GM12878 (cell line): Measurements from ENCODE around the gene ZFYVE21. TPM values are rescaled to one million over a fixed set of nuclear protein-coding genes. Genes with fewer than 3 reads are reported as not detected.

Experiments
- ATAC-seq: fragments of 200-7000 bp; cut with Tn5 transposase; 3 replicates; pipeline ENCODE4 v1.9.1; 2020; ENCODE audit warnings: mild to moderate bottlenecking, moderate library complexity
- BruUV-seq: library from RNA; stranded (reverse); fragments of 400-500 nt; replicated peaks from 2 replicates; lab custom pipeline; 2021; lab: Mats Ljungman, UMichigan
- CTCF ChIA-PET: fragments of 300-600 bp; sonication (Branson Sonifier 250); formaldehyde crosslinking; extraction: SDS; loops from one replicate; lab custom pipeline; 2021; ENCODE audit warnings: inconsistent platforms; lab: Yijun Ruan, JAX
- POLR2A ChIA-PET: fragments of 350-600 bp; formaldehyde crosslinking; extraction: SDS; loops from one replicate; lab custom pipeline; 2021; ENCODE audit warnings: inconsistent platforms; lab: Charles Lee
- RAD21 ChIA-PET: fragments of 300-600 bp; sonication (Branson Sonifier 250); formaldehyde crosslinking; loops from one replicate; lab custom pipeline; 2023; ENCODE audit warnings: antibody characterized with exemption; ENCODE audit not compliant: unreplicated experiment; lab: Charles Lee
- SMC1A ChIA-PET: fragments of 300-600 bp; sonication (Branson Sonifier 250); formaldehyde crosslinking; loops from one replicate; lab custom pipeline; 2023; ENCODE audit not compliant: unreplicated experiment, uncharacterized antibody; lab: Charles Lee
- DNase-seq: peaks from one replicate; pipeline ENCODE4 v3.0.0-alpha.2; 2011; ENCODE audit warnings: low read depth, low spot score
- FAIRE-seq: peaks from 3 replicates; lab custom pipeline; 2011; peaks lifted over from hg19 to GRCh38; lab: Jason Lieb, UNC
- H2AFZ ChIP-seq: 2 replicates; pipeline ENCODE4 v1.6.0; 2011; ENCODE audit warnings: low read depth, low read length, control low read depth; ENCODE audit not compliant: control insufficient read depth
- H3K27ac ChIP-seq: 2 replicates; pipeline ENCODE4 v1.5.1; 2011; ENCODE audit warnings: control low read depth; ENCODE audit not compliant: control insufficient read depth, insufficient read depth
- H3K27me3 ChIP-seq, 2 experiments: replicated peaks in 1 of 2; 2 replicates each; pipeline versions ENCODE4 v1.6.0 to v1.6.1; 2011; ENCODE audit warnings: low read length in 1 of 2; ENCODE audit not compliant: control insufficient read depth in 2 of 2, insufficient read depth in 2 of 2
- H3K36me3 ChIP-seq, 2 experiments: 2 replicates each; pipeline ENCODE4 v1.5.1; 2011; ENCODE audit warnings: low read length in 1 of 2; ENCODE audit not compliant: control insufficient read depth in 2 of 2, insufficient read depth in 2 of 2
- H3K4me1 ChIP-seq: 2 replicates; pipeline ENCODE4 v1.6.1; 2011; ENCODE audit warnings: mild to moderate bottlenecking, low read length, moderate library complexity, mixed read lengths; ENCODE audit not compliant: control insufficient read depth, insufficient read depth
- H3K4me2 ChIP-seq: 2 replicates; pipeline ENCODE4 v1.6.0; 2011; ENCODE audit warnings: control low read depth; ENCODE audit not compliant: control insufficient read depth, insufficient read depth
- H3K4me3 ChIP-seq: fragments of 200-600 bp; sonication (generic); 2 replicates; pipeline ENCODE4 v1.5.1; 2016
- H3K79me2 ChIP-seq: 2 replicates; pipeline ENCODE4 v1.6.0; 2011; ENCODE audit warnings: low read length; ENCODE audit not compliant: control insufficient read depth, insufficient read depth
- H3K9ac ChIP-seq: 2 replicates; pipeline ENCODE4 v1.8.0; 2011; ENCODE audit warnings: low read length, control low read depth, mixed read lengths; ENCODE audit not compliant: control insufficient read depth, insufficient read depth
- H3K9me3 ChIP-seq: replicated peaks from 3 replicates; pipeline ENCODE4 v1.5.1; 2011; ENCODE audit warnings: mild to moderate bottlenecking, low read length; ENCODE audit not compliant: control insufficient read depth, insufficient read depth
- H4K20me1 ChIP-seq: 2 replicates; pipeline ENCODE4 v1.6.0; 2011; ENCODE audit not compliant: control insufficient read depth, insufficient read depth
- BHLHE40 ChIP-seq, 2 experiments: fragments of 450-650 bp in 1 of 2; IDR thresholded peaks; 2 replicates each; pipeline ENCODE4 v1.6.1; 2011 to 2017; ENCODE audit warnings: low read depth in 2 of 2, borderline replicate concordance in 1 of 2, improper control_type of control experiment in 1 of 2, low read length in 1 of 2, mild to moderate bottlenecking in 1 of 2
- CREB1 ChIP-seq: IDR thresholded peaks from 2 replicates; pipeline ENCODE4 v1.6.1; 2012; ENCODE audit warnings: low read depth, mild to moderate bottlenecking, inconsistent platforms
- ESRRA ChIP-seq: IDR thresholded peaks from 2 replicates; pipeline ENCODE4 v1.6.1; 2012; ENCODE audit warnings: mild to moderate bottlenecking, low read length, improper control_type of control experiment
- NFIC ChIP-seq: IDR thresholded peaks from 2 replicates; pipeline ENCODE4 v1.6.1; 2012; ENCODE audit warnings: low read depth, mild to moderate bottlenecking, inconsistent platforms, low read length, moderate library complexity
- PAX5 ChIP-seq: IDR thresholded peaks from 2 replicates; pipeline ENCODE4 v1.6.1; 2011; ENCODE audit warnings: low read depth, low read length, borderline replicate concordance
- POLR2AphosphoS2 ChIP-seq: IDR thresholded peaks from 2 replicates; pipeline ENCODE4 v1.6.1; 2011; ENCODE audit warnings: low read depth, mild to moderate bottlenecking, low read length, improper control_type of control experiment, moderate library complexity
- RFX5 ChIP-seq: IDR thresholded peaks from 2 replicates; pipeline ENCODE4 v1.6.1; 2011; ENCODE audit warnings: low read depth, low read length, improper control_type of control experiment
- RUNX3 ChIP-seq: IDR thresholded peaks from 2 replicates; pipeline ENCODE4 v1.6.1; 2012; ENCODE audit warnings: low read length, inconsistent platforms
- ZBTB11 ChIP-seq: fragments of 450-650 bp; formaldehyde crosslinking; IDR thresholded peaks from 2 replicates; pipeline ENCODE4 v1.5.0; 2022; ENCODE audit warnings: mild to moderate bottlenecking, missing genetic modification characterization
- ZNF24 ChIP-seq: fragments of 450-650 bp; IDR thresholded peaks from 2 replicates; pipeline ENCODE4 v1.6.1; 2017; ENCODE audit warnings: antibody characterized with exemption, mild to moderate bottlenecking
- ZNF687 ChIP-seq: fragments of 450-650 bp; IDR thresholded peaks from 2 replicates; pipeline ENCODE4 v1.6.1; 2017; ENCODE audit warnings: mild to moderate bottlenecking, moderate library complexity
- ZZZ3 ChIP-seq: IDR thresholded peaks from 2 replicates; pipeline ENCODE4 v1.6.1; 2011; ENCODE audit warnings: low read depth; ENCODE audit not compliant: control insufficient read depth, insufficient read length
- WGBS: methylation state at CpG from one replicate; pipeline ENCODE4 v1.1.6; 2016; ENCODE audit warnings: low lambda C conversion rate; ENCODE audit not compliant: insufficient replicate concordance, insufficient coverage; ENCODE audit errors: missing lambda C conversion rate; 5-methylcytosine and 5-hydroxymethylcytosine counted together
- in situ Hi-C: fragments of 300-500 bp; cut with MboI; formaldehyde crosslinking; loops from 9 replicates; pipeline ENCODE4 v1.14.3; 2018; ENCODE audit warnings: mixed read lengths
- intact Hi-C: fragments of 100-400 bp; cut with micrococcal nuclease; formaldehyde crosslinking; loops from one replicate; pipeline ENCODE4 v1.14.2; 2022; ENCODE audit not compliant: unreplicated experiment
- polyA plus RNA-seq, 11 experiments: library from polyadenylated mRNA; depleted of rRNA in 4 of 11; unstranded in 6 of 11; stranded (reverse) in 5 of 11; fragments of >200 nt; fragmentation: Nextera tagmentation in 4 of 11; fragmentation: Illumina TruSeq in 1 of 11; extraction: Ambion mirVana in 4 of 11; extraction: Trizol in 1 of 11; gene quantifications; 1 replicate in 1 of 11; 2 replicates in 10 of 11; pipeline versions ENCODE4 v1.2.1 to v1.2.3, GENCODE V29; 2011 to 2016; ENCODE audit warnings: inconsistent platforms in 2 of 11, missing spikeins in 2 of 11, low read depth in 1 of 11
- total RNA-seq, 4 experiments: library from RNA; depleted of rRNA in 3 of 4; stranded (reverse); fragments of >200 nt in 3 of 4; fragmentation: Illumina TruSeq in 1 of 4; extraction: Trizol in 1 of 4; gene quantifications; 2 replicates each; pipeline versions ENCODE4 v1.2.1 to v1.2.3, GENCODE V29; 2013 to 2021

Gene ZFYVE21
- total and polyA plus RNA-seq, 10 of the 15 experiments (the other 5 are each of a cell fraction or from before 2014, with no cell fraction given): 0.79 to 21.7 (median 13.8) TPM

- DNase-seq (no peak), FAIRE-seq (no peak), ATAC-seq (no peak)
- H3K4me1 ChIP-seq: no peaks in the 10 kb centered on the region
- RAD21 ChIA-PET: no interaction called here
- intact Hi-C loops: no loop called here
- no peaks in the 10 kb centered on the region for H4K20me1 ChIP-seq
- H3K9me3 ChIP-seq: no peaks in the 10 kb centered on the region
- CTCF ChIA-PET: interaction anchor here (1.1 kb wide), 1 partner anchor 55 kb away, joined by 3 read pairs; no protein-coding TSS in a partner anchor
- WGBS: 89% methylated on average over 9 of the region's 9 CpGs
- BruUV-seq: no TSS peak
- POLR2A ChIA-PET: no interaction called here
- TF ChIP-seq POLR2AphosphoS2 (no peak), ESRRA (no peak), ZNF24 (no peak), CREB1 (no peak), PAX5 (no peak), BHLHE40 (IDR thresholded peaks at IDR 0.05; ENCODE audit: borderline replicate concordance in 1 of 2, low read depth in 2 of 2, low read length in 1 of 2) (no peak), RFX5 (no peak), ZZZ3 (no peak)
- H3K27me3 ChIP-seq: no peaks in the 10 kb centered on the region
- no peak overlapping the region for H3K9ac ChIP-seq
- H3K27ac ChIP-seq: no peak overlapping the region
- no peak overlapping the region for H3K4me3 ChIP-seq
- SMC1A ChIA-PET: interaction anchor here (1.0 kb wide), 1 partner anchor 13 kb away, joined by 3 read pairs; no protein-coding TSS in a partner anchor
- no peaks in the 10 kb centered on the region for H3K79me2 ChIP-seq
- H2AFZ ChIP-seq: no peak overlapping the region
- H3K4me2 ChIP-seq: no peak overlapping the region
- in situ Hi-C loops: no loop called here
- H3K36me3 ChIP-seq: no peaks in the 10 kb centered on the region
These were observed 38.2 kb downstream of the ZFYVE21 start for GRCh38 chr14:103753774-103754173.

- 93% methylated on average over 6 of the region's 6 CpGs for WGBS
- SMC1A ChIA-PET: no interaction called here
- Histone ChIP-seq H4K20me1 (no peaks in the 10 kb centered on the region), H3K4me2 (no peak overlapping the region), H2AFZ (no peak overlapping the region), H3K27me3 (no peaks in the 10 kb centered on the region), H3K4me1 (no peaks in the 10 kb centered on the region), H3K79me2 (no peaks in the 10 kb centered on the region), H3K9ac (no peak overlapping the region), H3K9me3 (no peaks in the 10 kb centered on the region), H3K27ac (no peak overlapping the region), H3K36me3 (no peaks in the 10 kb centered on the region), H3K4me3 (no peak overlapping the region)
- DNase-seq (no peak), ATAC-seq (no peak), FAIRE-seq (peak; percentile 18)
- in situ Hi-C loops (no loop called here), intact Hi-C loops (no loop called here)
- BruUV-seq: no TSS peak
- CTCF ChIA-PET: no interaction called here
- POLR2A ChIA-PET: no interaction called here
- RAD21 ChIA-PET: no interaction called here
- TF ChIP-seq ZNF687 (no peak), RUNX3 (no peak), NFIC (no peak), ZBTB11 (no peak)
These were observed 39.5 kb downstream of the ZFYVE21 start for GRCh38 chr14:103755060-103755459.
